Measurements from ENCODE around the gene AGBL3. TPM values are rescaled to one million over a fixed set of nuclear protein-coding genes. Genes with fewer than 3 reads are reported as not detected.
"Not testable (repeated sequence)": the region's sequence is repeated elsewhere in the genome, so short reads cannot be mapped to it uniquely, and the experiment has no call there.

AGBL3 gene
- polyA plus RNA-seq, 12 donors: 2.3 to 6.0 (median 4.0) TPM; not detected in 2

- DNase-seq: no peak
Observed at GRCh38 chr7:134962270-134962780, 24.0 kb upstream of the AGBL3 start.

- peak; percentile 64 for DNase-seq
Observed at GRCh38 chr7:134963036-134963435, 23.3 kb upstream of the AGBL3 start.

- DNase-seq: no peak
Observed at GRCh38 chr7:134966691-134967090, 19.6 kb upstream of the AGBL3 start.

- no peak for DNase-seq
Observed at GRCh38 chr7:134968110-134968509, 18.2 kb upstream of the AGBL3 start.

- not testable (repeated sequence) for DNase-seq
Observed at GRCh38 chr7:134981645-134982044, 4.7 kb upstream of the AGBL3 start.

GRCh38 chr7:134985894-134986362 is 380 bp upstream of the AGBL3 start:
- DNase-seq: no peak

GRCh38 chr7:134988161-134988560 is 1.9 kb downstream of the AGBL3 start:
- DNase-seq: no peak

GRCh38 chr7:134991469-134992339 is 5.4 kb downstream of the AGBL3 start:
- no peak for DNase-seq

GRCh38 chr7:134992626-134993179 is 6.4 kb downstream of the AGBL3 start:
- DNase-seq: no peak

- DNase-seq: no peak
Observed at GRCh38 chr7:134993877-134994456, 7.7 kb downstream of the AGBL3 start.

- no peak for DNase-seq
Observed at GRCh38 chr7:134995239-134996096, 9.2 kb downstream of the AGBL3 start.

- peak; percentile 6 for DNase-seq
Observed at GRCh38 chr7:134996097-134996550, 9.8 kb downstream of the AGBL3 start.

- DNase-seq: no peak
Observed at GRCh38 chr7:134997214-134997885, 11.0 kb downstream of the AGBL3 start.

- no peak for DNase-seq
Observed at GRCh38 chr7:134999136-134999535, 12.8 kb downstream of the AGBL3 start.

GRCh38 chr7:135001390-135002165 is 15.3 kb downstream of the AGBL3 start:
- DNase-seq: no peak

- DNase-seq: no peak
Observed at GRCh38 chr7:135012229-135012628, 25.9 kb downstream of the AGBL3 start.

GRCh38 chr7:135023622-135024021 is 37.3 kb downstream of the AGBL3 start:
- no peak for DNase-seq

GRCh38 chr7:135035252-135035651 is 48.9 kb downstream of the AGBL3 start:
- DNase-seq: no peak

- not testable (repeated sequence) for DNase-seq
Observed at GRCh38 chr7:135067017-135067416, 80.7 kb downstream of the AGBL3 start.

GRCh38 chr7:135074096-135074495 is 87.8 kb downstream of the AGBL3 start:
- no peak for DNase-seq
